ACC112 (cell line): ENCODE measurements around the gene PRAF2.
A peak's percentile ranks its signal among the peaks of the same experiment; 100 is the strongest.

ENCODE experiments used
- H2AFZ ChIP-seq: fragments of 200-600 bp; sonication (generic); one replicate; pipeline ENCODE4 v1.6.0; 2017; ENCODE audit warnings: antibody characterized with exemption, low read length; ENCODE audit not compliant: unreplicated experiment
- H3K27ac ChIP-seq: fragments of 200-600 bp; sonication (generic); 2 replicates; pipeline ENCODE4 v1.5.1; 2014; ENCODE audit warnings: low read depth, mild to moderate bottlenecking, antibody characterized with exemption, low read length, moderate library complexity
- H3K27me3 ChIP-seq: fragments of 200-600 bp; sonication (generic); 2 replicates; pipeline ENCODE4 v1.6.1; 2014; ENCODE audit warnings: mild to moderate bottlenecking, antibody characterized with exemption, low read length, moderate library complexity, mixed read lengths; ENCODE audit not compliant: insufficient read depth
- H3K36me3 ChIP-seq: fragments of 200-600 bp; sonication (generic); 2 replicates; pipeline ENCODE4 v1.6.1; 2016; ENCODE audit warnings: mild to moderate bottlenecking, antibody characterized with exemption, low read length, moderate library complexity, mixed read lengths; ENCODE audit not compliant: insufficient read depth
- H3K4me1 ChIP-seq: fragments of 200-600 bp; sonication (generic); one replicate; pipeline ENCODE4 v1.6.1; 2016; ENCODE audit warnings: low read length, mixed read lengths; ENCODE audit not compliant: insufficient read depth, unreplicated experiment, control insufficient read depth
- H3K4me3 ChIP-seq: fragments of 200-600 bp; sonication (generic); 2 replicates; pipeline ENCODE4 v1.5.1; 2014; ENCODE audit warnings: mild to moderate bottlenecking, low read depth, low read length
- H3K79me2 ChIP-seq: fragments of 200-600 bp; sonication (generic); one replicate; pipeline ENCODE4 v1.6.0; 2016; ENCODE audit warnings: low read length; ENCODE audit not compliant: control insufficient read depth, unreplicated experiment, insufficient read depth

PRAF2 gene

DNA sequence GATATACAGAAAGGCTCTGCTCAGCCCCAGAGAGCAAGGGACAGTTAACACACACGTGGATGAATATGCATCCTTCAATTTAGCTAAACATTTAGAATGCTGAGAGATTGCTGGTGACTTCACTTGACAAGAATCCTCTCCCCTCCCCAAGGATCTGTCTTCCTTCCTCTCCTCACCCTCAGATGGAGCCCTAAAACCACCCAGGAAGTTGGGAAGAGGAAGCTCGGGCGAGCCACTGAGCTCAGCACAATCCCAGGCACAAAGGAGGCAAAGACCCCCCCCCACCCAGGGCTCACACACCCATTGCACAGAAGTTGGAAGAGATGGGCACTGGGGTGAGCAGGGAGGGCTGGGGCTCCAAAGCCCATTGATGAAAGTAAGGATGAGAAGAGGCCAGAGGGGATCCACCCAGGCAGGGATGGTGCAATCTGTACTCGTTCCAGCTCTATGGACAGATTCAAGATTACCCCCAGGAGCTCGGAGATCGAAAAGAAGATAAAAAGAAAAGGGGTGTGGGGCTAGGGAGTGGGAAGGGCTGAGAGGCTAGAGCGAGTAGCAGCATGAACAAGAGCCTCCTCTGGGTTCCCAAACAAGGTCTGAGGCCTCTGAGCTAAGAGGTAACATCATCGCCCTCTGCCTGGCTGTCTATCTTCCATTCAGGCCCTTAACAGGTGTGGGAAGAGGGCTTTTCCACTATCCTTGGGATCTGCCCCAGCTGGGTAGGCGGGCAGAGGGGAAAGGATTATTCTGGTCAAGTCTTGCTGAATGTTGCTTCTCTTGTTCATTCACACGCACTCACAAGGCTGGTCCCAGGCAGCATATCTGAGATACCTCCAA lies 31.8 kb downstream of the PRAF2 start:
- peak overlapping the region; percentile 92 for H3K27ac ChIP-seq
- H3K4me3 ChIP-seq = peak overlapping the region; percentile 93

GRCh38 chrX:49040376-49040955 lies 33.3 kb downstream of the PRAF2 start:
- Histone ChIP-seq H3K4me3 (peak overlapping the region; percentile 93), H3K36me3 (no peaks in the 10 kb centered on the region; the same call in 1 of the 2 replicates), H3K4me1 (peaks cover 17% of the 10 kb centered on the region), H3K27me3 (no peaks in the 10 kb centered on the region), H3K27ac (peak overlapping the region; percentile 92), H2AFZ (no peak overlapping the region), H3K79me2 (peaks cover 38% of the 10 kb centered on the region)

More for the DNA sequence above, 31.8 kb downstream of the PRAF2 start:
- H3K79me2 ChIP-seq = peaks cover 38% of the 10 kb centered on the region
- no peak overlapping the region for H2AFZ ChIP-seq
- H3K27me3 ChIP-seq = no peaks in the 10 kb centered on the region
- H3K36me3 ChIP-seq = no peaks in the 10 kb centered on the region; the same call in 1 of the 2 replicates
- peaks cover 17% of the 10 kb centered on the region for H3K4me1 ChIP-seq

- Histone ChIP-seq H3K27me3 (no peaks in the 10 kb centered on the region), H3K4me1 (peaks cover 17% of the 10 kb centered on the region), H3K27ac (peak overlapping the region; percentile 92), H2AFZ (no peak overlapping the region), H3K79me2 (peaks cover 38% of the 10 kb centered on the region), H3K4me3 (peak overlapping the region; percentile 93), H3K36me3 (no peaks in the 10 kb centered on the region; the same call in 1 of the 2 replicates)
Measured at GRCh38 chrX:49039598-49040375, 34.0 kb downstream of the PRAF2 start.

DNA sequence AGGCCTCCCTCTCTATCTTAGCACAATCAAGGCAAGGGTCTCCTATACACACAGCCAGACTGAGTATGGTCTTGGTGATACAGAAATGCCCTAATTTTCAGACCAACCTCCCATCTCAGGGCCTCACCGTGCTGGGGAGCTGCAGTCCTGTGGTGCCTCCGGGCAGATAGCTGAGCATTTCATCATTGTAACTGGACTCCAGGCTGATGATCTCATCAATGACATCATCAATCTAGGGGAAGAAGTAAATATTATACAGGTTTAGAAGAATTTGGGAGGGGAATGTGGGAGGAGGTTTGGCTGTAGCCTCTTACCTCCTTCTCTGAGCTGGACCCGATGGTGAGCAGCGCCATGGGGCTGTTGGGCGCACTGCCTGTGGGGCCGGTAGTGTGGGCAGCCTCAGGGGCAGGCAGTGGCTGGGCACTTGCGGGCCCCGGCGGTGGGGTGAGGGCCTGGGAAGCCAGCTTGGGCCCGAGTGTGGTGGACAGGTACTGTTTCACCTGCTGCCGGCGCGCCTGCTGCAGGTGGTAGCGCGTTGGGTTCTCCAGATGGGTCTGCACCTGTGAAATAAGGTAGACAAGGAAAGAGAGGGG lies 35.8 kb downstream of the PRAF2 start:
- no peak overlapping the region for H3K4me3 ChIP-seq
- peaks cover 36% of the 10 kb centered on the region for H3K79me2 ChIP-seq
- H3K27me3 ChIP-seq = no peaks in the 10 kb centered on the region
- peaks cover 6% of the 10 kb centered on the region; the same call in 1 of the 2 replicates for H3K36me3 ChIP-seq
- peak overlapping the region; percentile 92 for H3K27ac ChIP-seq
- H3K4me1 ChIP-seq = peaks cover 17% of the 10 kb centered on the region
- H2AFZ ChIP-seq = no peak overlapping the region

- Histone ChIP-seq H3K4me1 (no peaks in the 10 kb centered on the region), H3K27ac (no peak overlapping the region), H3K36me3 (peaks cover 6% of the 10 kb centered on the region; the same call in 1 of the 2 replicates), H3K4me3 (no peak overlapping the region), H3K27me3 (no peaks in the 10 kb centered on the region), H3K79me2 (no peaks in the 10 kb centered on the region), H2AFZ (no peak overlapping the region)
Measured at GRCh38 chrX:49030283-49030682, 43.5 kb downstream of the PRAF2 start.

DNA sequence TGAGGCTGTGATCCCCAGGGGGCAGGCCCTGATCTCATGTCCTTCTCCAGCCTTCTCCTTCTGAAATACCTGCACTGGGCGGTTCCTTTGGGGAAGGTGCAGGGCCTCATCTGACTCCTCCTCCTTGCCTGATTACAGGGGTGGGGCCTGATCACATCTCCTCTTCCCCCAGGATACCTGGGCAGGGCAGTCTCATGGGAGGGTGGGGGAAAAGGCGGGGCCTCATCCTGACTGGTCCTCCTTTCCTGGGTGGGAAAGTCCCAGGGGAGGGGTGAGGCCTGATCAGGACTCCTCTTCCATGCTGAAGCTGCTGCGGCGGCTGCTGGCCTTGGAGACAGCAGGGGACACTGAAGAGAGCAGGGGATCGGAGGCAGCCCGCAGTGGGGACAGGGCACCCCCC lies 43.9 kb downstream of the PRAF2 start:
- H3K4me3 ChIP-seq = no peak overlapping the region
- no peaks in the 10 kb centered on the region for H3K79me2 ChIP-seq
- H3K36me3 ChIP-seq = peaks cover 6% of the 10 kb centered on the region; the same call in 1 of the 2 replicates
- no peak overlapping the region for H2AFZ ChIP-seq
- no peak overlapping the region for H3K27ac ChIP-seq
- H3K4me1 ChIP-seq = no peaks in the 10 kb centered on the region
- H3K27me3 ChIP-seq = no peaks in the 10 kb centered on the region
